Osteoblast (primary cell): Measurements from ENCODE around the gene NR2E1. TPM values are rescaled to one million over a fixed set of nuclear protein-coding genes. Genes with fewer than 3 reads are reported as not detected.

Experiments used
- DNase-seq: peaks from one replicate; pipeline ENCODE4 v3.0.0; 2011; ENCODE audit warnings: low spot score, mixed read lengths; ENCODE audit not compliant: insufficient read length; ENCODE audit errors: missing footprints
- H2AFZ ChIP-seq: 2 replicates; pipeline ENCODE4 v1.6.0; 2011; ENCODE audit warnings: mild to moderate bottlenecking, low read length
- H3K27ac ChIP-seq: 2 replicates; pipeline ENCODE4 v1.5.1; 2011; ENCODE audit warnings: mild to moderate bottlenecking, low read depth, low read length, moderate library complexity
- H3K27me3 ChIP-seq: 2 replicates; pipeline ENCODE4 v1.6.0; 2012; ENCODE audit warnings: mild to moderate bottlenecking, control low read depth, inconsistent platforms, low read length, moderate library complexity; ENCODE audit not compliant: insufficient read depth
- H3K36me3 ChIP-seq: 2 replicates; pipeline ENCODE4 v1.5.1; 2011; ENCODE audit warnings: mild to moderate bottlenecking, low read length, control low read depth, moderate library complexity; ENCODE audit not compliant: insufficient read depth
- H3K4me1 ChIP-seq: 2 replicates; pipeline ENCODE4 v1.5.1; 2011; ENCODE audit warnings: mild to moderate bottlenecking, low read length, control low read depth, moderate library complexity; ENCODE audit not compliant: insufficient read depth
- H3K4me2 ChIP-seq: 2 replicates; pipeline ENCODE4 v1.6.0; 2011; ENCODE audit warnings: mild to moderate bottlenecking, low read length; ENCODE audit not compliant: insufficient read depth
- H3K4me3 ChIP-seq: fragments of 200-600 bp; sonication (generic); 3 replicates; pipeline ENCODE4 v1.5.1; 2012; ENCODE audit warnings: mild to moderate bottlenecking, low read length, inconsistent platforms; ENCODE audit not compliant: insufficient read depth
- H3K79me2 ChIP-seq: 2 replicates; pipeline ENCODE4 v1.6.0; 2012; ENCODE audit warnings: mild to moderate bottlenecking, low read length, control low read depth, inconsistent platforms; ENCODE audit not compliant: insufficient read depth
- H3K9me3 ChIP-seq: 2 replicates; pipeline ENCODE4 v1.5.1; 2011; ENCODE audit warnings: low read depth, low read length, control low read depth
- H4K20me1 ChIP-seq: 2 replicates; pipeline ENCODE4 v1.6.0; 2012; ENCODE audit warnings: mild to moderate bottlenecking, low read length, control low read depth; ENCODE audit not compliant: insufficient read depth
- total RNA-seq: library from RNA; depleted of rRNA; stranded (reverse); fragments of >200 nt; gene quantifications from 2 replicates; pipeline ENCODE4 v1.2.3, GENCODE V29; 2012
- TF ChIP-seq, protein P1 (sequence below): IDR thresholded peaks from 2 replicates; pipeline ENCODE4 v1.5.1; 2011; ENCODE audit warnings: mild to moderate bottlenecking, low read depth, low read length, moderate library complexity; ENCODE audit errors: extremely low read depth

The NR2E1 gene
- total RNA-seq, 1 donor: not detected

DNA sequence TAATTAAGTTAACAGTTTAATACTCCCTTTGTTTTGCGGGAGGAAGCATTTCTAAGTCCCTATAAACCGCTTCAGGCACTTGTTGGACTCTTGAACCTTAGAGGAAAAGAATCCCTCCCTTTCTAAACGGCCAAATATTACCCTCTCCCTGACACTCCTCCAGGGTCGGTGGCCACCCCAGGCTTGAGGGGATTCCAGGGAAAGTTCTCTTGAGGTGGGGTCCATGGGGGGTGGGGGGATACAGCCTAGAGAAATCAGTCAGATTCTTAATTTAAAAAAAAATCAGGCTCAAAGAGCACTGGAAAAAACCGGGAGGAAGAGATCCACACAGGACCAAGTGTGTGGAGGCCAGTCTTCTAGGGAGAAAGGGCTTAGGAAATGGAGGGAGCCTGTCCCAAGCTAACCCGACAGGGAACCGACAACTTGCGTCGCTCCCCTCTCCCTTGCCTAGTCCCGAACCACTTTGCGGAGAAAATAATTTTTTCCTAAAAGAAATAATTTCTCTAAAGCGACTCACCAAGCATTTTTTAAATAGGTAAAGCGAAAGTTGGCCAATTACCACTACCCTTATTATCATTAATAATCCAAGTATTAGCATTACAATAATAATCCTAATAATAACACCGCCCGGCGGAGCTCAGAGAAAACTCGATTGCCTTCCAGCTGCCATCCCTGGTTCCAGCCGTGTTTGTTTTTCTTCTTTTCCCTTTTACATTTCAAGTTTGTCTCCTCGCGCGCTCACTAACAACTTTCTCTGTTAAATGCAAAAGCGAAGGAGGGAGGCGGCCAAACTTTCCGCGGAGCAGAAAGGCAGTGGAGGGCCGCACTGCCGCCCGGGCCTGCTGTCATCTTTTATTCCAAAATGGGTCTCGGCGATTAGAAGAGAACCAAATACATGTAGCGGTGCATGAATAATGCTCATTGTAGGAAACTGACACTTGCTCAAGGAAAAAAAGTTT, 4.8 kb downstream of the NR2E1 start:
- no peaks in the 10 kb centered on the region for H4K20me1 ChIP-seq
- H3K79me2 ChIP-seq: no peaks in the 10 kb centered on the region
- no peak overlapping the region for H3K4me3 ChIP-seq
- no peaks in the 10 kb centered on the region for H3K9me3 ChIP-seq
- no peaks in the 10 kb centered on the region for H3K36me3 ChIP-seq
- no peak overlapping the region for H3K27ac ChIP-seq
- no peaks in the 10 kb centered on the region for H3K4me1 ChIP-seq
- DNase-seq: peak; percentile 53
- H3K27me3 ChIP-seq: peaks cover 100% of the 10 kb centered on the region
- no peak overlapping the region for H3K4me2 ChIP-seq
- TF ChIP-seq, protein P1, sequence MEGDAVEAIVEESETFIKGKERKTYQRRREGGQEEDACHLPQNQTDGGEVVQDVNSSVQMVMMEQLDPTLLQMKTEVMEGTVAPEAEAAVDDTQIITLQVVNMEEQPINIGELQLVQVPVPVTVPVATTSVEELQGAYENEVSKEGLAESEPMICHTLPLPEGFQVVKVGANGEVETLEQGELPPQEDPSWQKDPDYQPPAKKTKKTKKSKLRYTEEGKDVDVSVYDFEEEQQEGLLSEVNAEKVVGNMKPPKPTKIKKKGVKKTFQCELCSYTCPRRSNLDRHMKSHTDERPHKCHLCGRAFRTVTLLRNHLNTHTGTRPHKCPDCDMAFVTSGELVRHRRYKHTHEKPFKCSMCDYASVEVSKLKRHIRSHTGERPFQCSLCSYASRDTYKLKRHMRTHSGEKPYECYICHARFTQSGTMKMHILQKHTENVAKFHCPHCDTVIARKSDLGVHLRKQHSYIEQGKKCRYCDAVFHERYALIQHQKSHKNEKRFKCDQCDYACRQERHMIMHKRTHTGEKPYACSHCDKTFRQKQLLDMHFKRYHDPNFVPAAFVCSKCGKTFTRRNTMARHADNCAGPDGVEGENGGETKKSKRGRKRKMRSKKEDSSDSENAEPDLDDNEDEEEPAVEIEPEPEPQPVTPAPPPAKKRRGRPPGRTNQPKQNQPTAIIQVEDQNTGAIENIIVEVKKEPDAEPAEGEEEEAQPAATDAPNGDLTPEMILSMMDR: no peak
- no peak overlapping the region for H2AFZ ChIP-seq

DNA sequence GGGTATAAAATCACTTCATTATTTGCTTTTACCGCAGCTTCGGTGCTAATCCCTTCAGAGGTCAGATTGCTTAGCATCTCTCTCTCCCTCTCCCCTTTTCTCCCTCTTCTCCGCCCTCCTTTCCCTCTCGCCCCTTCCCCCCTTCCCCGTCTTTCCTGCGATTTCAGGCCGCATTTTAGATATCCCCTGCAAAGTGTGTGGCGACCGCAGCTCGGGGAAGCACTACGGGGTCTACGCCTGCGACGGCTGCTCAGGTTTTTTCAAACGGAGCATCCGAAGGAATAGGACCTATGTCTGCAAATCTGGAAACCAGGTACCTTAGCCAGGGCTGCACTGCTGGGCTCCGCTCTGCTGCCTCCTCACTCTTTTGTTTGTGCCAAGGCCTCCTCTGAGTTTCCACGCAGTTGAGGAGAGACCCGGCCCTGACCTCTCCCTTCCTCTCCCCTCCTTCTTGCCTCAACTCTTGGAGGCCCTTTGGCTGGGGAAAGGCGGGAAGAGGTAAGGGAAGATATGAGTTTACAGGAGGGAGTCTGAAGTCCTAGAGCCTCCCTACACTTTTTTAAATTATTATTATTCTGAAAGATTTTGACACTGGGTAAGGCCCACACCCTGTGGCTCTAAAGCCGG, 5.6 kb downstream of the NR2E1 start:
- H3K4me3 ChIP-seq: no peak overlapping the region
- TF ChIP-seq, protein P1: no peak
- DNase-seq: peak; percentile 85
- no peak overlapping the region for H3K4me2 ChIP-seq
- no peak overlapping the region for H3K27ac ChIP-seq
- H3K9me3 ChIP-seq: no peaks in the 10 kb centered on the region
- H4K20me1 ChIP-seq: no peaks in the 10 kb centered on the region
- H2AFZ ChIP-seq: no peak overlapping the region
- H3K79me2 ChIP-seq: no peaks in the 10 kb centered on the region
- no peaks in the 10 kb centered on the region for H3K36me3 ChIP-seq
- no peaks in the 10 kb centered on the region for H3K4me1 ChIP-seq
- H3K27me3 ChIP-seq: peaks cover 100% of the 10 kb centered on the region

DNA sequence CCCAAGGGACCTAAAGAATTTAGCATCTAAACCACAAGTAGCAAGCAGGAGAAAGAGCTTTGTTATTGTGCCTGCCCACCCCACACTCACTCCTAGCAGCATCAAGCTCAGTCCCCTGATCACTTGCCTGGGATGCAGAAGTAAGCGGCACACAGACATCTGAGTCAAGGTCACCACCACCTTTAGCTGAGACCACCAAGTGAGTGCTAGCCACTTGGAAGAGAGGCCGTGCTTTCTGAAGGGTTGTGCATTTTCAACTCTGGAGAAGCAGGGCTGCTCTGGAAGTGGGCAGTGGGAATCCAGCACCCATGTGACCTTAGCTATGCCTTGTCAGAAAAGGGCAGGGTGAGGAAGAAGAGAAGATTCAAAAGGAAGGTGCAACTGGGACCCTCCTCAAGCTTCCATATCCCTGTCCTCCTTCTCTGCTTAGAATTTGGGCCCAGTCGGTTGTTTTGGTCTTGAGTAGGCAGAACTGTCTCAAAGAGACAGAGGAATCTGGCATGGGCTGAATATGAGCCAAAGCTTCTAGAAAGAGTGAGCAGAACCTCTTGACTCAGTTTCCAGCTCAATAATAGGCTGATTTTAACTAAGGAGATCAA, 6.2 kb downstream of the NR2E1 start:
- no peak overlapping the region for H3K4me2 ChIP-seq
- H3K4me3 ChIP-seq: no peak overlapping the region
- H2AFZ ChIP-seq: no peak overlapping the region
- no peaks in the 10 kb centered on the region for H4K20me1 ChIP-seq
- H3K9me3 ChIP-seq: no peaks in the 10 kb centered on the region
- peak; percentile 84 for DNase-seq
- peaks cover 100% of the 10 kb centered on the region for H3K27me3 ChIP-seq
- TF ChIP-seq, protein P1: no peak
- H3K4me1 ChIP-seq: no peaks in the 10 kb centered on the region
- H3K79me2 ChIP-seq: no peaks in the 10 kb centered on the region
- no peak overlapping the region for H3K27ac ChIP-seq
- no peaks in the 10 kb centered on the region for H3K36me3 ChIP-seq
